ENCODE results near the gene WDR90. TPM values are rescaled to one million over a fixed set of nuclear protein-coding genes. Genes with fewer than 3 reads are reported as not detected.
A peak's percentile ranks its signal among the peaks of the same experiment; 100 is the strongest.

The WDR90 gene
- total and polyA plus RNA-seq, 8 donors = 19.9 to 114 (median 30.5) TPM

GRCh38 chr16:666572-666971 is 17.4 kb downstream of the WDR90 start:
- WGBS, 5 donors = 86 to 92% (median 88%) methylated on average over 8 to 13 of the region's 13 CpGs
- TF ChIP-seq EP300 (IDR thresholded peaks at IDR 0.05) (no peak), CTCF (IDR thresholded peaks at IDR 0.05) (no peak), POLR2A (IDR thresholded peaks at IDR 0.05) (no peak), POLR2AphosphoS5 (IDR thresholded peaks at IDR 0.05) (no peak)
- H3K27ac ChIP-seq = no peak overlapping the region
- DNase-seq = no peak
- H3K4me3 ChIP-seq = no peak overlapping the region
- H3K4me1 ChIP-seq = peaks cover 22 to 34% (median 28%) of the 10 kb centered on the region in 4 donors
- no peaks in the 10 kb centered on the region for H3K9me3 ChIP-seq
- H3K27me3 ChIP-seq = no peaks in the 10 kb centered on the region
- H3K36me3 ChIP-seq = peaks cover 20 to 25% (median 24%) of the 10 kb centered on the region in 4 donors
- intact Hi-C loops (cut with DNase I; ENCODE audit: low total_unique reads) = no loop called here

GRCh38 chr16:667113-667779 is 18.1 kb downstream of the WDR90 start:
- intact Hi-C loops (cut with DNase I; ENCODE audit: low total_unique reads) = no loop called here
- 84 to 87% (median 86%) methylated on average over 12 to 22 of the region's 22 CpGs for WGBS, 5 donors

GRCh38 chr16:667780-668518 is 18.8 kb downstream of the WDR90 start, which contains the start of gene RHOT2:
Gene RHOT2 (plus strand): TSS chr16:668132. CDS start chr16:668200, 68 bp downstream.
- H3K4me1 ChIP-seq = peaks cover 21 to 30% (median 25%) of the 10 kb centered on the region in 4 donors
- 0 to 1% (median 0%) methylated on average over 24 to 78 of the region's 78 CpGs for WGBS, 5 donors
- no peaks in the 10 kb centered on the region for H3K9me3 ChIP-seq
- TF ChIP-seq EP300 (IDR thresholded peaks at IDR 0.05) (no peak), POLR2A (IDR thresholded peaks at IDR 0.05) (peak in 1 of 4 donors; percentile 56), POLR2AphosphoS5 (IDR thresholded peaks at IDR 0.05) (peak; percentile 45 to 91 (median 73)), CTCF (IDR thresholded peaks at IDR 0.05) (peak in 5 of 7 experiments; percentile 51 to 93 (median 86))
- no peaks in the 10 kb centered on the region for H3K27me3 ChIP-seq
- peak within 1 kb of the TSS; percentile 86 to 93 (median 88) for H3K27ac ChIP-seq
- peak within 1 kb of the TSS; percentile 82 to 98 (median 92) for H3K4me3 ChIP-seq
- intact Hi-C loops (cut with DNase I; ENCODE audit: low total_unique reads) = no loop called here
- peak; percentile 95 to 98 for DNase-seq
- peaks cover 34 to 38% (median 38%) of the 10 kb centered on the region in 4 donors for H3K36me3 ChIP-seq

More at GRCh38 chr16:667113-667779, 18.1 kb downstream of the WDR90 start:
- DNase-seq = no peak
- peak overlapping the region in 3 of 4 donors; percentile 91 to 98 (median 93) for H3K4me3 ChIP-seq
- peaks cover 21 to 30% (median 25%) of the 10 kb centered on the region in 4 donors for H3K4me1 ChIP-seq
- H3K36me3 ChIP-seq = peaks cover 27 to 31% (median 31%) of the 10 kb centered on the region in 4 donors
- H3K9me3 ChIP-seq = no peaks in the 10 kb centered on the region
- no peaks in the 10 kb centered on the region for H3K27me3 ChIP-seq
- TF ChIP-seq POLR2A (IDR thresholded peaks at IDR 0.05) = no peak
- TF ChIP-seq POLR2AphosphoS5 (IDR thresholded peaks at IDR 0.05) = no peak
- no peak for TF ChIP-seq EP300 (IDR thresholded peaks at IDR 0.05)
- no peak for TF ChIP-seq CTCF (IDR thresholded peaks at IDR 0.05)
- peak overlapping the region; percentile 37 to 93 (median 87) for H3K27ac ChIP-seq

- no peak for TF ChIP-seq POLR2A (IDR thresholded peaks at IDR 0.05)
- no peak for TF ChIP-seq CTCF (IDR thresholded peaks at IDR 0.05)
- no peak for TF ChIP-seq EP300 (IDR thresholded peaks at IDR 0.05)
- TF ChIP-seq POLR2AphosphoS5 (IDR thresholded peaks at IDR 0.05) = no peak
- no peak for DNase-seq
- H3K36me3 ChIP-seq = peaks cover 41 to 45% (median 45%) of the 10 kb centered on the region in 4 donors
- no peaks in the 10 kb centered on the region for H3K9me3 ChIP-seq
- H3K27ac ChIP-seq = peak overlapping the region; percentile 86 to 93 (median 88)
- no peaks in the 10 kb centered on the region for H3K27me3 ChIP-seq
- 3 to 8% (median 5%) methylated on average over 36 to 50 of the region's 50 CpGs for WGBS, 5 donors
- H3K4me3 ChIP-seq = peak overlapping the region; percentile 82 to 98 (median 92)
- intact Hi-C loops (cut with DNase I; ENCODE audit: low total_unique reads) = no loop called here
- peaks cover 21 to 30% (median 25%) of the 10 kb centered on the region in 4 donors for H3K4me1 ChIP-seq
Observed at GRCh38 chr16:668519-669171, 19.5 kb downstream of the WDR90 start.

Data from stomach (tissue), 9 donors.